ENCODE results near the gene C11orf16. TPM values are rescaled to one million over a fixed set of nuclear protein-coding genes. Genes with fewer than 3 reads are reported as not detected.

The C11orf16 gene
- total RNA-seq (2022; extraction: Qiagen RNA extraction): not detected in 5 replicates

GRCh38 chr11:8932564-8933180 lies at the start of gene C11orf16:
C11orf16 (minus strand) TSS chr11:8932947; CDS start chr11:8932308, 639 bp downstream.

GRCh38 chr11:8964324-8965320 lies 31.9 kb upstream of the C11orf16 start, which contains the start of gene TMEM9B:
TMEM9B (minus strand) TSS chr11:8964442; CDS start chr11:8964313, 129 bp downstream.

GRCh38 chr11:8942518-8943066 lies 9.8 kb upstream of the C11orf16 start, which contains the start of gene ASCL3:
ASCL3 (minus strand) TSS chr11:8943016; CDS start chr11:8938161, 4,855 bp downstream.

GRCh38 chr11:8911029-8911823 lies 21.5 kb downstream of the C11orf16 start, which contains the start of gene AKIP1:
AKIP1 (plus strand) TSS chr11:8911189; CDS start chr11:8911450, 261 bp downstream.

Other genes with a start within 250 kb of the C11orf16 start
- gene AKIP1, start 21.8 kb downstream of the C11orf16 start, total RNA-seq (2022; extraction: Qiagen RNA extraction): 38.1 to 46.7 TPM (median 44.9 TPM) in 5 replicates
- not detected in 5 replicates for gene ASCL3, start 10.1 kb upstream of the C11orf16 start, total RNA-seq (2022; extraction: Qiagen RNA extraction)
- 34.3 to 39.7 TPM (median 37.6 TPM) in 5 replicates for gene TMEM9B, start 31.5 kb upstream of the C11orf16 start, total RNA-seq (2022; extraction: Qiagen RNA extraction)
- 0.60 to 0.89 TPM (median 0.85 TPM) in 5 replicates for gene NRIP3, start 71.1 kb upstream of the C11orf16 start, total RNA-seq (2022; extraction: Qiagen RNA extraction)
- gene SCUBE2, start 158.7 kb upstream of the C11orf16 start, total RNA-seq (2022; extraction: Qiagen RNA extraction): 0.35 to 0.76 TPM (median 0.42 TPM) in 5 replicates

Data from A549 treated with Mapracorat at 1 μM for 4 hours (cell line).